NT2/D1 (cell line): ENCODE measurements around the gene ATXN10.

Experiments used
- SUZ12 ChIP-seq: IDR thresholded peaks from 2 replicates; pipeline ENCODE4 v1.6.1; 2011; ENCODE audit not compliant: insufficient read length, insufficient read depth; ENCODE audit errors: extremely low read depth
- YY1 ChIP-seq: IDR thresholded peaks from 2 replicates; pipeline ENCODE4 v1.6.1; 2011; ENCODE audit not compliant: insufficient read length, insufficient read depth
- ZNF274 ChIP-seq: IDR thresholded peaks from 2 replicates; pipeline ENCODE4 v1.6.1; 2011; ENCODE audit warnings: mild to moderate bottlenecking, low read depth, low read length

DNA sequence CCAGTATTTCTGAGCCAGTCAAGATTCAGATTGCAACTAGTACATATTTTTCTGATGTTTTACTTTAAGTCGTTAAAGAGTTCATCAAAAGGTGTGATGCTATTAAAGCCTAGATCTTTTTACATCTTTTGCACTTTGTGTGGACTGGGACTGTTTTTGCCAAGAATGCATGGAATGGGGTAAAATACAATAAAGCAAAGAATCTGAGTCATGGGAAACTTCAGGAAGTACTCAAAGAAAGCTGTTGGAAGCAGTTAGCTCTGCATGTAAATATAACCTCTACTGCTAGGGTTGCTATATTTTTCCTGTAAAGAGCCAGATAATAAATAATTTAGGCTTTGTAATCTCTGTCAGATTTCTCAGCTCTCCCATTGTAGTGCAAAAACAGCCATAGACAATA lies 20.9 kb downstream of the ATXN10 start:
- TF ChIP-seq YY1 (no peak), ZNF274 (no peak), SUZ12 (no peak)
